HG03097 (cell line): ENCODE results near the gene PTPRG.
"Not testable (repeated sequence)": the region's sequence is repeated elsewhere in the genome, so short reads cannot be mapped to it uniquely, and the experiment has no call there.

ENCODE experiments used
- ATAC-seq: cut with Tn5 transposase; IDR thresholded peaks from one replicate; pipeline ENCODE4 v1.9.1; 2021; ENCODE audit not compliant: unreplicated experiment, low FRiP score

PTPRG gene

GRCh38 chr3:62020706-62021105, 459.3 kb downstream of the PTPRG start:
- no peak for ATAC-seq

GRCh38 chr3:62022312-62022711, 460.9 kb downstream of the PTPRG start:
- no peak for ATAC-seq

- no peak for ATAC-seq
Observed at GRCh38 chr3:62024882-62025281, 463.5 kb downstream of the PTPRG start.

GRCh38 chr3:62025913-62026312, 464.5 kb downstream of the PTPRG start:
- no peak for ATAC-seq

GRCh38 chr3:62027241-62027640, 465.9 kb downstream of the PTPRG start:
- ATAC-seq, result no peak

- no peak for ATAC-seq
Observed at GRCh38 chr3:62027796-62028195, 466.4 kb downstream of the PTPRG start.

- no peak for ATAC-seq
Observed at GRCh38 chr3:62028236-62028635, 466.9 kb downstream of the PTPRG start.

- ATAC-seq, result no peak
Observed at GRCh38 chr3:62032738-62033137, 471.4 kb downstream of the PTPRG start.

- ATAC-seq, result no peak
Observed at GRCh38 chr3:62035402-62036057, 474.2 kb downstream of the PTPRG start.

- ATAC-seq, result no peak
Observed at GRCh38 chr3:62036726-62037125, 475.4 kb downstream of the PTPRG start.

GRCh38 chr3:62038798-62039197, 477.4 kb downstream of the PTPRG start:
- ATAC-seq, result not testable (repeated sequence)

GRCh38 chr3:62039586-62039985, 478.2 kb downstream of the PTPRG start:
- ATAC-seq, result no peak

- ATAC-seq, result no peak
Observed at GRCh38 chr3:62041681-62042080, 480.3 kb downstream of the PTPRG start.

- ATAC-seq, result no peak
Observed at GRCh38 chr3:62044874-62045411, 483.6 kb downstream of the PTPRG start.

- ATAC-seq, result no peak
Observed at GRCh38 chr3:62046326-62046725, 485.0 kb downstream of the PTPRG start.

- no peak for ATAC-seq
Observed at GRCh38 chr3:62048577-62048976, 487.2 kb downstream of the PTPRG start.

- ATAC-seq, result no peak
Observed at GRCh38 chr3:62049033-62049432, 487.7 kb downstream of the PTPRG start.

- ATAC-seq, result no peak
Observed at GRCh38 chr3:62051506-62051905, 490.1 kb downstream of the PTPRG start.

- no peak for ATAC-seq
Observed at GRCh38 chr3:62052331-62052730, 491.0 kb downstream of the PTPRG start.

GRCh38 chr3:62056658-62057057, 495.3 kb downstream of the PTPRG start:
- ATAC-seq, result no peak

GRCh38 chr3:62057339-62058047, 496.1 kb downstream of the PTPRG start:
- no peak for ATAC-seq
